GM23248 (cell line): ENCODE data around the gene ACAP1. TPM values are rescaled to one million over a fixed set of nuclear protein-coding genes. Genes with fewer than 3 reads are reported as not detected.

ENCODE experiments used
- DNase-seq: peaks from one replicate; pipeline ENCODE4 v3.0.0-alpha.2; 2015
- H2AFZ ChIP-seq: fragments of 200-600 bp; sonication (generic); 2 replicates; pipeline ENCODE4 v1.6.1; 2016; ENCODE audit warnings: antibody characterized with exemption
- H3F3A ChIP-seq: fragments of 200-600 bp; sonication (generic); 2 replicates; pipeline ENCODE4 v1.6.1; 2016; ENCODE audit warnings: mild to moderate bottlenecking, antibody characterized with exemption, mixed run types; ENCODE audit not compliant: insufficient read depth
- H3K27ac ChIP-seq: fragments of 200-600 bp; sonication (generic); 2 replicates; pipeline ENCODE4 v1.5.1; 2016; ENCODE audit warnings: mild to moderate bottlenecking
- H3K27me3 ChIP-seq: fragments of 200-600 bp; sonication (generic); replicated peaks from 2 replicates; pipeline ENCODE4 v1.6.1; 2016; ENCODE audit warnings: mild to moderate bottlenecking; ENCODE audit not compliant: insufficient read depth
- H3K36me3 ChIP-seq: fragments of 200-600 bp; sonication (generic); 2 replicates; pipeline ENCODE4 v1.6.1; 2016; ENCODE audit warnings: low read depth, mild to moderate bottlenecking
- H3K4me1 ChIP-seq: fragments of 200-600 bp; sonication (generic); 2 replicates; pipeline ENCODE4 v1.6.1; 2016; ENCODE audit warnings: mild to moderate bottlenecking; ENCODE audit not compliant: insufficient read depth
- H3K4me2 ChIP-seq: fragments of 200-600 bp; sonication (generic); one replicate; pipeline ENCODE4 v1.6.1; 2016; ENCODE audit warnings: mild to moderate bottlenecking; ENCODE audit not compliant: unreplicated experiment
- H3K4me3 ChIP-seq: fragments of 200-600 bp; sonication (generic); 2 replicates; pipeline ENCODE4 v1.5.1; 2016; ENCODE audit warnings: mild to moderate bottlenecking
- H3K79me2 ChIP-seq: fragments of 200-600 bp; sonication (generic); 2 replicates; pipeline ENCODE4 v1.6.1; 2016; ENCODE audit warnings: mild to moderate bottlenecking; ENCODE audit not compliant: insufficient read depth
- H3K9ac ChIP-seq: fragments of 200-600 bp; sonication (generic); 2 replicates; pipeline ENCODE4 v1.6.1; 2016; ENCODE audit warnings: mild to moderate bottlenecking
- H3K9me2 ChIP-seq: fragments of 200-600 bp; sonication (generic); 2 replicates; pipeline ENCODE4 v1.6.1; 2016; ENCODE audit warnings: mixed run types, mild to moderate bottlenecking, moderate library complexity; ENCODE audit not compliant: insufficient read depth
- H3K9me3 ChIP-seq: fragments of 200-600 bp; sonication (generic); one replicate; pipeline ENCODE4 v1.6.1; 2017; ENCODE audit warnings: low read depth
- H4K20me1 ChIP-seq: fragments of 200-600 bp; sonication (generic); 2 replicates; pipeline ENCODE4 v1.6.0; 2016; ENCODE audit not compliant: insufficient read depth
- EZH2 ChIP-seq: fragments of 200-600 bp; sonication (generic); IDR thresholded peaks from 2 replicates; pipeline ENCODE4 v1.6.1; 2018; ENCODE audit warnings: antibody characterized with exemption, mild to moderate bottlenecking; ENCODE audit not compliant: insufficient read depth, poor library complexity, severe bottlenecking
- EZH2phosphoT487 ChIP-seq: fragments of 200-600 bp; sonication (generic); IDR thresholded peaks from 2 replicates; pipeline ENCODE4 v1.6.1; 2018; ENCODE audit warnings: antibody characterized with exemption, moderate library complexity, mild to moderate bottlenecking, low read depth; ENCODE audit not compliant: insufficient read depth
- WGBS, 2 experiments: methylation state at CpG; one replicate each; pipeline ENCODE4 v1.1.6; 2015 to 2017; ENCODE audit warnings: low lambda C conversion rate in 2 of 2, low coverage in 1 of 2; ENCODE audit errors: missing lambda C conversion rate in 2 of 2; 5-methylcytosine and 5-hydroxymethylcytosine counted together
- in situ Hi-C: fragments of 300-500 bp; cut with MboI; formaldehyde crosslinking; loops from 2 replicates; pipeline ENCODE4 v1.15.0; 2020
- polyA plus RNA-seq: library from polyadenylated mRNA; unstranded; fragments of >200 nt; fragmentation: Nextera tagmentation; extraction: Ambion mirVana; gene quantifications from 2 replicates; pipeline ENCODE4 v1.2.1, GENCODE V29; 2016
- total RNA-seq: library from RNA; depleted of rRNA; stranded (reverse); fragments of >200 nt; shearing (Covaris generic); gene quantifications from 2 replicates; pipeline ENCODE4 v1.2.3, GENCODE V29; 2014

ACAP1 gene
- total and polyA plus RNA-seq, 2 experiments from 2014 or later: 4.4 to 15.7 TPM

GRCh38 chr17:7318121-7318860 lies 18.0 kb upstream of the ACAP1 start:
- Histone ChIP-seq H3K27me3 (no peaks in the 10 kb centered on the region), H4K20me1 (peaks cover 3% of the 10 kb centered on the region; the same call in 1 of the 2 replicates), H3K4me1 (peaks cover 13% of the 10 kb centered on the region), H3K9me3 (no peaks in the 10 kb centered on the region), H3K4me2 (no peak overlapping the region), H3K9me2 (no peaks in the 10 kb centered on the region), H3K79me2 (peaks cover 15% of the 10 kb centered on the region), H3K36me3 (peaks cover 6% of the 10 kb centered on the region; the same call in 1 of the 2 replicates), H2AFZ (no peak overlapping the region), H3K4me3 (no peak overlapping the region), H3K27ac (no peak overlapping the region), H3F3A (peaks cover 15% of the 10 kb centered on the region), H3K9ac (no peak overlapping the region)
- DNase-seq: no peak
- in situ Hi-C loops: no loop called here
- 88 to 89% methylated on average over 12 to 13 of the region's 13 CpGs for WGBS, 2 experiments
- TF ChIP-seq EZH2phosphoT487: no peak
- TF ChIP-seq EZH2: no peak

- no peaks in the 10 kb centered on the region for H3K79me2 ChIP-seq
- H4K20me1 ChIP-seq: no peaks in the 10 kb centered on the region
- no peaks in the 10 kb centered on the region for H3K9me3 ChIP-seq
- no peaks in the 10 kb centered on the region for H3K4me1 ChIP-seq
- TF ChIP-seq EZH2phosphoT487 (no peak), EZH2 (no peak)
- no peaks in the 10 kb centered on the region for H3K9me2 ChIP-seq
- H3K27ac ChIP-seq: no peak overlapping the region
- no peak overlapping the region for H3K4me3 ChIP-seq
- H3F3A ChIP-seq: no peaks in the 10 kb centered on the region
- no peak overlapping the region for H2AFZ ChIP-seq
- peaks cover 7% of the 10 kb centered on the region; the same call in 1 of the 2 replicates for H3K36me3 ChIP-seq
- in situ Hi-C loops: no loop called here
- no peak overlapping the region for H3K4me2 ChIP-seq
- 91 to 97% methylated on average over 14 to 15 of the region's 15 CpGs for WGBS, 2 experiments
- no peaks in the 10 kb centered on the region for H3K27me3 ChIP-seq
- no peak for DNase-seq
- H3K9ac ChIP-seq: no peak overlapping the region
Measured at GRCh38 chr17:7321466-7321865, 14.9 kb upstream of the ACAP1 start.

GRCh38 chr17:7322520-7323194 lies 13.7 kb upstream of the ACAP1 start:
- H3F3A ChIP-seq: no peaks in the 10 kb centered on the region
- H2AFZ ChIP-seq: no peak overlapping the region
- H3K79me2 ChIP-seq: peaks cover 8% of the 10 kb centered on the region
- H3K27me3 ChIP-seq: no peaks in the 10 kb centered on the region
- no peaks in the 10 kb centered on the region for H3K9me2 ChIP-seq
- H3K27ac ChIP-seq: no peak overlapping the region
- no peak overlapping the region for H3K4me2 ChIP-seq
- DNase-seq: no peak
- H4K20me1 ChIP-seq: no peaks in the 10 kb centered on the region
- no peak for TF ChIP-seq EZH2phosphoT487
- no peak for TF ChIP-seq EZH2
- in situ Hi-C loops: no loop called here
- H3K4me3 ChIP-seq: no peak overlapping the region
- 91 to 93% methylated on average over 22 of the region's 22 CpGs for WGBS, 2 experiments
- H3K4me1 ChIP-seq: no peaks in the 10 kb centered on the region
- H3K36me3 ChIP-seq: peaks cover 7% of the 10 kb centered on the region; the same call in 1 of the 2 replicates
- H3K9ac ChIP-seq: no peak overlapping the region
- H3K9me3 ChIP-seq: no peaks in the 10 kb centered on the region

GRCh38 chr17:7323731-7324437 lies 12.4 kb upstream of the ACAP1 start:
- WGBS, 2 experiments: 56 to 70% methylated on average over 31 to 36 of the region's 39 CpGs
- peaks cover 20% of the 10 kb centered on the region for H3K79me2 ChIP-seq
- peaks cover 7% of the 10 kb centered on the region; the same call in 1 of the 2 replicates for H3K36me3 ChIP-seq
- no peaks in the 10 kb centered on the region for H3K27me3 ChIP-seq
- no peaks in the 10 kb centered on the region for H3K9me2 ChIP-seq
- H4K20me1 ChIP-seq: no peaks in the 10 kb centered on the region
- no peaks in the 10 kb centered on the region for H3F3A ChIP-seq
- H2AFZ ChIP-seq: no peak overlapping the region
- in situ Hi-C loops: no loop called here
- no peak overlapping the region for H3K4me3 ChIP-seq
- no peak overlapping the region for H3K27ac ChIP-seq
- H3K9me3 ChIP-seq: no peaks in the 10 kb centered on the region
- no peak overlapping the region for H3K9ac ChIP-seq
- H3K4me2 ChIP-seq: no peak overlapping the region
- H3K4me1 ChIP-seq: peaks cover 7% of the 10 kb centered on the region; the same call in 1 of the 2 replicates
- TF ChIP-seq EZH2: no peak
- no peak for TF ChIP-seq EZH2phosphoT487
- peak; percentile 62 for DNase-seq
